ENCODE results near the gene CSN1S1. TPM values are rescaled to one million over a fixed set of nuclear protein-coding genes. Genes with fewer than 3 reads are reported as not detected.

The CSN1S1 gene
- total and polyA plus RNA-seq, 2 of the 13 experiments (the other 11 are each of a cell fraction or from before 2014, with no cell fraction given): not detected

DNA sequence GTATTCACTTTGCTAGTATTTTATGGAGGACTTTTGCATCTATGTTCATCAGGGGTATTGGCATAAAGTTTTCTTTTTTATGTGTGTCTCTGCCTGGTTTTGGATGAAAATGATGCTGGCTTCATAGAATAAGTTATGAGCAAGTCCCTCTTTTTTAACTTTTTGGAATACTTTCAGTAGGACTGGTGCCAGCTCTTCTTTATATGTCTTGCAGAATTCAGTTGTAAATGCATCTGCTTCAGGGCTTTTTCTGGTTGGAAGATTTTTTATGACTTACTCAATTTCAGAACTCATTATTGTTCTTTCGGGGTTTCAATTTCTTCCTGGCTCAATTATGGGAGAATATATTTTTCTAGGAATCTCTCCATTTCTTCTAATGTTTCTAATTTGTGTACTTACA lies 43.8 kb downstream of the CSN1S1 start:
- Histone ChIP-seq H3K9ac (ENCODE audit: insufficient read depth, low read depth, low read length) (no peak overlapping the region), H3K4me2 (ENCODE audit: low read depth, low read length) (no peak overlapping the region), H3K9me3 (ENCODE audit: low read length) (no peaks in the 10 kb centered on the region), H3K27ac (ENCODE audit: extremely low read length, insufficient read depth, low read length) (no peak overlapping the region), H3K4me3 (replicated peaks in 1 of 3; ENCODE audit: insufficient read depth in 1 of 3, low read depth in 2 of 3, low read length in 3 of 3) (no peak overlapping the region), H3K27me3 (ENCODE audit: control insufficient read depth in 1 of 2, insufficient read depth in 2 of 2, low read length in 2 of 2) (no peaks in the 10 kb centered on the region), H3K36me3 (replicated peaks in 1 of 2; ENCODE audit: control insufficient read depth in 1 of 2, insufficient read depth in 2 of 2, low read length in 2 of 2) (no peaks in the 10 kb centered on the region), H3K4me1 (ENCODE audit: insufficient read depth, low read length) (peaks cover 10% of the 10 kb centered on the region), H4K20me1 (ENCODE audit: insufficient read depth, low read length) (no peaks in the 10 kb centered on the region), H3K79me2 (ENCODE audit: insufficient read depth, low read length) (no peaks in the 10 kb centered on the region), H2AFZ (ENCODE audit: low read length) (no peak overlapping the region)
- ATAC-seq (no peak), DNase-seq (ENCODE audit: low spot score) (no peak), FAIRE-seq (no peak)
- ChIA-PET CTCF (ENCODE audit: low intra/inter-chr PET ratio, low total read pairs) (no interaction called here), POLR2A (no interaction called here)
- in situ Hi-C loops (cut with HindIII; ENCODE audit: extremely low pct_ligation_motif_present, low pct_unique_long_range_greater_than_20kb): no loop called here
- 51% methylated on average over 1 of the region's 1 CpG for WGBS (ENCODE audit: low lambda C conversion rate)
- TF ChIP-seq KLF11 (CRISPR knock-in tag; IDR thresholded peaks at IDR 0.05) (no peak), RORA (CRISPR knock-in tag; IDR thresholded peaks at IDR 0.05) (no peak), ZMYM3 (CRISPR knock-in tag; IDR thresholded peaks at IDR 0.05) (no peak), WIZ (CRISPR knock-in tag; IDR thresholded peaks at IDR 0.05) (no peak), ZNF101 (CRISPR knock-in tag; IDR thresholded peaks at IDR 0.05; ENCODE audit: borderline replicate concordance, low read depth) (no peak), MBD4 (IDR thresholded peaks at IDR 0.05; ENCODE audit: borderline replicate concordance, low read length) (no peak), YY1 (IDR thresholded peaks at IDR 0.05; ENCODE audit: insufficient read depth, insufficient replicate concordance, low read depth, low read length) (no peak), ZZZ3 (CRISPR knock-in tag; IDR thresholded peaks at IDR 0.05; ENCODE audit: borderline replicate concordance) (no peak), FOSL1 (CRISPR knock-in tag; IDR thresholded peaks at IDR 0.05; ENCODE audit: borderline replicate concordance) (no peak), ZNF12 (CRISPR knock-in tag; IDR thresholded peaks at IDR 0.05) (no peak), ZNF652 (CRISPR knock-in tag; IDR thresholded peaks at IDR 0.05; ENCODE audit: borderline replicate concordance, low read depth) (no peak), ZNF550 (CRISPR knock-in tag; IDR thresholded peaks at IDR 0.05; ENCODE audit: borderline replicate concordance) (no peak)
- TF ChIP-seq, protein P1, sequence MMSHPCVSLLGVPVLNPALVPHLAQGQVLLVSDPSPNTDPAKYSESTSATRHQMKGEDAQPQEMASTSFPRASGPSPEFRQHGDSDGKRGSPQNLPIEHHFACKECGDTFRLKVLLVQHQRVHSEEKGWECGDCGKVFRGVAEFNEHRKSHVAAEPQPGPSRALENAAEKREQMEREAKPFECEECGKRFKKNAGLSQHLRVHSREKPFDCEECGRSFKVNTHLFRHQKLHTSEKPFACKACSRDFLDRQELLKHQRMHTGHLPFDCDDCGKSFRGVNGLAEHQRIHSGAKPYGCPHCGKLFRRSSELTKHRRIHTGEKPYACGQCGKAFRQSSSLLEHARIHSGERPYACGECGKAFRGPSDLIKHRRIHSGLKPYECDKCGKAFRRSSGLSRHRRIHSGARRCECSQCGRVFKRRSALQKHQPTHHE (CRISPR knock-in tag; IDR thresholded peaks at IDR 0.05; ENCODE audit: borderline replicate concordance): no peak
- TF ChIP-seq, protein P2, sequence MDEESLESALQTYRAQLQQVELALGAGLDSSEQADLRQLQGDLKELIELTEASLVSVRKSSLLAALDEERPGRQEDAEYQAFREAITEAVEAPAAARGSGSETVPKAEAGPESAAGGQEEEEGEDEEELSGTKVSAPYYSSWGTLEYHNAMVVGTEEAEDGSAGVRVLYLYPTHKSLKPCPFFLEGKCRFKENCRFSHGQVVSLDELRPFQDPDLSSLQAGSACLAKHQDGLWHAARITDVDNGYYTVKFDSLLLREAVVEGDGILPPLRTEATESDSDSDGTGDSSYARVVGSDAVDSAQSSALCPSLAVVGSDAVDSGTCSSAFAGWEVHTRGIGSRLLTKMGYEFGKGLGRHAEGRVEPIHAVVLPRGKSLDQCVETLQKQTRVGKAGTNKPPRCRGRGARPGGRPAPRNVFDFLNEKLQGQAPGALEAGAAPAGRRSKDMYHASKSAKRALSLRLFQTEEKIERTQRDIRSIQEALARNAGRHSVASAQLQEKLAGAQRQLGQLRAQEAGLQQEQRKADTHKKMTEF (CRISPR knock-in tag; IDR thresholded peaks at IDR 0.05): no peak
- BruUV-seq (replicated peaks): no TSS peak
- intact Hi-C loops (cut with micrococcal nuclease; ENCODE audit: unreplicated experiment): no loop called here

All from HepG2 (cell line).